Right atrium auricular region (tissue), 2 donors: ENCODE results near the gene OR2V2. TPM values are rescaled to one million over a fixed set of nuclear protein-coding genes. Genes with fewer than 3 reads are reported as not detected.

Source experiments
- DNase-seq: peaks from one replicate; pipeline ENCODE4 v3.0.0-alpha.2; 2019; ENCODE audit warnings: low spot score
- H3K27ac ChIP-seq, 2 donors: fragments of 200-600 bp; sonication (generic); 1 replicate in 1 of 2; 2 replicates in 1 of 2; pipeline ENCODE4 v1.5.1; 2016 to 2019
- H3K27me3 ChIP-seq, 2 donors: fragments of 200-600 bp; sonication (generic); one replicate each; pipeline versions ENCODE4 v1.5.1 to v1.6.0; 2017 to 2019
- H3K36me3 ChIP-seq: fragments of 200-600 bp; sonication (generic); one replicate; pipeline ENCODE4 v1.5.1; 2016
- H3K4me1 ChIP-seq, 2 donors: fragments of 200-600 bp; sonication (generic); one replicate each; pipeline versions ENCODE4 v1.5.1 to v1.6.0; 2017 to 2019
- H3K4me3 ChIP-seq, 2 donors: fragments of 200-600 bp; sonication (generic); 1 replicate in 1 of 2; 2 replicates in 1 of 2; pipeline ENCODE4 v1.5.1; 2017 to 2019; ENCODE audit warnings: mild to moderate bottlenecking in 1 of 2, moderate library complexity in 1 of 2
- H3K9me3 ChIP-seq, 2 donors: fragments of 200-600 bp; sonication (generic); one replicate each; pipeline ENCODE4 v1.5.1; 2019
- total RNA-seq, 2 donors: library from RNA; depleted of rRNA; stranded (reverse); fragments of >200 nt; gene quantifications; one replicate each; pipeline ENCODE4 v1.1.0, GENCODE V29; 2016
- TF ChIP-seq, protein P1 (sequence below), 2 donors: fragments of 200-600 bp; sonication (generic); IDR thresholded peaks; one replicate each; pipeline ENCODE4 v1.5.1; 2019; ENCODE audit warnings: antibody characterized with exemption in 2 of 2

The OR2V2 gene
- total RNA-seq, 2 donors from 2014 or later, result not detected

- Histone ChIP-seq H3K27ac (no peak overlapping the region), H3K27me3 (peaks cover 0 to 3% of the 10 kb centered on the region in 2 donors), H3K36me3 (no peaks in the 10 kb centered on the region), H3K4me3 (no peak overlapping the region), H3K4me1 (no peaks in the 10 kb centered on the region), H3K9me3 (no peaks in the 10 kb centered on the region)
- TF ChIP-seq, protein P1, sequence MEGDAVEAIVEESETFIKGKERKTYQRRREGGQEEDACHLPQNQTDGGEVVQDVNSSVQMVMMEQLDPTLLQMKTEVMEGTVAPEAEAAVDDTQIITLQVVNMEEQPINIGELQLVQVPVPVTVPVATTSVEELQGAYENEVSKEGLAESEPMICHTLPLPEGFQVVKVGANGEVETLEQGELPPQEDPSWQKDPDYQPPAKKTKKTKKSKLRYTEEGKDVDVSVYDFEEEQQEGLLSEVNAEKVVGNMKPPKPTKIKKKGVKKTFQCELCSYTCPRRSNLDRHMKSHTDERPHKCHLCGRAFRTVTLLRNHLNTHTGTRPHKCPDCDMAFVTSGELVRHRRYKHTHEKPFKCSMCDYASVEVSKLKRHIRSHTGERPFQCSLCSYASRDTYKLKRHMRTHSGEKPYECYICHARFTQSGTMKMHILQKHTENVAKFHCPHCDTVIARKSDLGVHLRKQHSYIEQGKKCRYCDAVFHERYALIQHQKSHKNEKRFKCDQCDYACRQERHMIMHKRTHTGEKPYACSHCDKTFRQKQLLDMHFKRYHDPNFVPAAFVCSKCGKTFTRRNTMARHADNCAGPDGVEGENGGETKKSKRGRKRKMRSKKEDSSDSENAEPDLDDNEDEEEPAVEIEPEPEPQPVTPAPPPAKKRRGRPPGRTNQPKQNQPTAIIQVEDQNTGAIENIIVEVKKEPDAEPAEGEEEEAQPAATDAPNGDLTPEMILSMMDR (IDR thresholded peaks at IDR 0.05), result no peak
- no peak for DNase-seq
These were observed 41.9 kb upstream of the OR2V2 start for GRCh38 chr5:181105391-181106025.

DNA sequence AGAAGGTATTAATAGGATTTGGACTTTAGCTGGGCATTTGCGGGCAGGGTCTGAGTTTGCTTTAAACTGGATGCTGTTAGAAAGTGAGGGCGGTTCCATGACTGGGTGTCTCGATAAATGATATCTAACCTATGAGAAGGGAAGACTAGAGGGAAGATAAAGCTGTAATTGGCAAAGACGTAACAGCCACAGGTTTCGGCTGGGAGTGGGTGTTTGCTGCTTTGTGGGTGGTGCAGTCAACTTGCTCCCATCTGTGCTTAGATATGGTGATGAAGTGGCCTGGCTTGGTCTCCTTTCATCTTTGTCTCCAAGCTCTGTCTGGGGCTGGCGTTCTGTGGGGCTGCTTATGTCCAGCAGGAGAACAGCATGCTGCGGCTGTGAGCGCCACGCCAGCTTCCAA is 39.7 kb upstream of the OR2V2 start:
- Histone ChIP-seq H3K27me3 (peaks cover 0 to 3% of the 10 kb centered on the region in 2 donors), H3K9me3 (no peaks in the 10 kb centered on the region), H3K36me3 (no peaks in the 10 kb centered on the region), H3K27ac (no peak overlapping the region), H3K4me3 (no peak overlapping the region), H3K4me1 (no peaks in the 10 kb centered on the region)
- no peak for DNase-seq
- TF ChIP-seq, protein P1 (IDR thresholded peaks at IDR 0.05), result no peak

DNA sequence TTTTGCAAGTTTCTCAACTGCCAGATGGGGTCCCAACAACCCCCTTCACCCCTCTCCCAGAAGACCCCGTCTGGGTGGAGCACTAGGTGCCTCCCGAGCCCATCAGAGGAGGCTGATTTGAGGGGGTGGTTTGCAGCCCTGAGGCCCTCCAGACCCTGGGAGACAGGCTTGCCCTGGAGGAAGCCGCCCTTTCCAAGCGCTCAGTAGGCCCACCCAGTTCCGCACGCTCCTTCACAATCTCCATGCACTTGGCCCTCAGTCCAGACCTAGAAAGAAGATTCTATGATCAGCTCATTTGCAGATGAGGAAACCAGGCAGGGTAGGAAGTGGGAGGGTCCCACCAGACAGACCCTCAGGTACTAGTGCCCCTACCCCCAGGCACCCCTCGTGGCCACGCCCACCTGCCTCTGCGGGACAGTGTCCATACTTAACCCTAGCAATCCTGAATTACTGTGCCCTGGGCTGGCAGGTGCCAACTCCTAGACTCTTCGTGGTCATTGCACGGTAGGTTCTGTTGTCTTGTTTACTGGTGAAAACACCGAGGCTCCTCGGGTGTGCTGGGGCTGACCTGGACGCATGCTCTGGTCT is 38.7 kb upstream of the OR2V2 start:
- DNase-seq, result peak; percentile 38
- Histone ChIP-seq H3K4me3 (no peak overlapping the region), H3K4me1 (no peaks in the 10 kb centered on the region), H3K9me3 (peaks cover 0 to under 1% of the 10 kb centered on the region in 2 donors), H3K36me3 (no peaks in the 10 kb centered on the region), H3K27me3 (peaks cover 0 to 3% of the 10 kb centered on the region in 2 donors), H3K27ac (no peak overlapping the region)
- TF ChIP-seq, protein P1 (IDR thresholded peaks at IDR 0.05), result no peak

DNA sequence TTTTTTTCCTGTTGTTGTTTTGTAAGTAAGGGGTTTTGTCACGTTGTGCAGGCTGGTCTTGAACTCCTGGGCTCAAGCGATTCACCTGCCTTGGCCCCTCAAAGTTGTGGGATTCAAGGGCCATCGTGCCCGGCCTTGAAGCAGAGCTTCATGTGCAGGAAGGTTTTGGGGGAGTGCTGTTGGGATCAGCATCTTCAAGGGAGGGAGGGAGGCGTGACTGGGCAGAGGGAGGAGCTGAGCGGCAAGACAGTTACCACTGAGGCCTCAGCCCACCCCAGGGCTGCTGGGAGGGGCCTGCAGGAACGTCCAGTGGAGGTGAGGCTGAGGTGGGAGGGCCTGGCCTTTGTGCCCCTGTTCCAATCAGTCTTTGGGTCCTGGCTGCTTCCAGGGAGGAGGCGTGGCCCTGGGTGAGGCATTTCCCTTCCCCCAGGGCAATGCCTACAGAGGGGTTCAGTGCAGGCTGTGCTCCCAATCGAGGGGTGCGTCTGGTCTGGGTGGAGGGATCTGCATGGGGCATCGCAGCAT is 37.8 kb upstream of the OR2V2 start:
- H3K27ac ChIP-seq, result no peak overlapping the region
- DNase-seq, result peak; percentile 11
- H3K9me3 ChIP-seq, result peaks cover 0 to 9% of the 10 kb centered on the region in 2 donors
- TF ChIP-seq, protein P1 (IDR thresholded peaks at IDR 0.05), result no peak
- H3K36me3 ChIP-seq, result no peaks in the 10 kb centered on the region
- H3K4me1 ChIP-seq, result peaks cover 0 to 2% of the 10 kb centered on the region in 2 donors
- no peaks in the 10 kb centered on the region for H3K27me3 ChIP-seq
- no peak overlapping the region for H3K4me3 ChIP-seq

DNA sequence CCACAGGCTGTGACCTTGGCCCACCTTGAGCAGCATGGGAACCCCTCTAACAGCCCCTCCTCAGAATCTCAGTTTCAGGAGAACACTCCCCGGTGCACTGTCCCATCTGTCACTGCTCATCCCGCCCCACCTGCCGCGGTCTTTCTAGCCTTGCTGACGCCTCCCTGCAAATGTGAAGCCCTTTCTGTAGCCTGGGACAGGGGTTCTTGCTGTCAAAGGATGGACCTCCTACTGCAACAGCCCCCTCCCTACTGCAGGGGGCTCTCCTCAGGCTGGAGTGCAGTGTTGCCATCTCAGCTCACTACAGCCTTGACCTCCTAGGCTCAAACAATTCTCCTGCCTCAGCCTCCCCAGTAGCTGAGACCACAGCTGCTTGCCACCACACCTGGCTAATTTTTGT is 36.4 kb upstream of the OR2V2 start:
- H3K27ac ChIP-seq, result no peak overlapping the region
- H3K9me3 ChIP-seq, result peaks cover 0 to 9% of the 10 kb centered on the region in 2 donors
- no peaks in the 10 kb centered on the region for H3K36me3 ChIP-seq
- TF ChIP-seq, protein P1 (IDR thresholded peaks at IDR 0.05), result no peak
- H3K4me1 ChIP-seq, result peaks cover 0 to 9% of the 10 kb centered on the region in 2 donors
- H3K27me3 ChIP-seq, result peaks cover 0 to under 1% of the 10 kb centered on the region in 2 donors
- peak; percentile 2 for DNase-seq
- no peak overlapping the region for H3K4me3 ChIP-seq
